ENCODE data around the gene QRICH1. TPM values are rescaled to one million over a fixed set of nuclear protein-coding genes. Genes with fewer than 3 reads are reported as not detected.

The QRICH1 gene
- total and polyA plus RNA-seq, 2 of the 13 experiments (the other 11 are each of a cell fraction or from before 2014, with no cell fraction given), result 52.6 to 102 TPM

DNA sequence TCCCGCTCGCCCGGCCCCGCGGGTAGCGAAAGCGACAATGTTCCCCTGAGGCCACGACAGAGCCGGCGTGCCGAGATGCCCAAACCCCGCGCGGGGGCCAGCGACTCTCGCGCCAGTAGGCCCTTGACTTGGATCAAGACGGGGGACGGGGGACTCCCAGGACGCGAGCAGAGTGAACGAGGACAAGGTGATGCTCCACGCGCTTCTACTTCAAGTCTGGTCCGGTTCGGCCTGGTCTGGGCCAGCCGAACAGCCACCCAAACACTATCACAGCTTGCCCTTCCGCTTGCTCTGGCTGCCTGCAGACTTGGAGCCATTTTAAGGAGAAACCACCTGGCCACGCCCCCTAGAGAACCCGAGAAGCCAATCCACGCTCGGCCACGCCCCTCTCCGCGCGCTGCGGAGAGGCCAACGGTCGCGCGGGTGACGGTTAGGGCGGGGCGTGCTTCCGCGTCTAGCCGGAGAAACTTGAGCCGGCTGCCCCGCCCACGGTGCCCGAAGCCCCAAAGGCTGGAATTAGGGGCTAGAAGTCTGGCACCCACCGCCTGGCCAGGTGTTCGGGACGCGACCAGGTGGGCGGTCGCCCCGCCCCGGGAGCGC, 72.6 kb downstream of the QRICH1 start (continued):
- TF ChIP-seq ZBTB42 (CRISPR knock-in tag; IDR thresholded peaks at IDR 0.05) (no peak), SNAPC2 (CRISPR knock-in tag; IDR thresholded peaks at IDR 0.05) (no peak), MYNN (CRISPR knock-in tag; IDR thresholded peaks at IDR 0.05; ENCODE audit: low read depth) (0 out of 2 replicates have a peak, but pooled peaks have one; percentile 20), ZFP36L1 (CRISPR knock-in tag; IDR thresholded peaks at IDR 0.05) (peak; percentile 14; the same call in 1 of the 2 replicates), IRF2 (CRISPR knock-in tag; IDR thresholded peaks at IDR 0.05) (peak; percentile 80), ZNF253 (CRISPR knock-in tag; IDR thresholded peaks at IDR 0.05; ENCODE audit: borderline replicate concordance) (no peak), MEF2D (CRISPR knock-in tag; IDR thresholded peaks at IDR 0.05) (peak; percentile 64; the same call in 1 of the 2 replicates), MAZ (IDR thresholded peaks at IDR 0.05; ENCODE audit: borderline replicate concordance, low read depth, low read length) (no peak), MAZ (CRISPR knock-in tag; IDR thresholded peaks at IDR 0.05; ENCODE audit: low read depth) (peak; percentile 22; the same call in 1 of the 2 replicates), ZNF432 (CRISPR knock-in tag; IDR thresholded peaks at IDR 0.05; ENCODE audit: borderline replicate concordance) (no peak), ZNF101 (CRISPR knock-in tag; IDR thresholded peaks at IDR 0.05; ENCODE audit: borderline replicate concordance, low read depth) (no peak), ZNF530 (CRISPR knock-in tag; IDR thresholded peaks at IDR 0.05; ENCODE audit: low read depth) (0 out of 2 replicates have a peak, but pooled peaks have one; percentile 62), HES4 (CRISPR knock-in tag; IDR thresholded peaks at IDR 0.05; ENCODE audit: borderline replicate concordance) (peak; percentile 13; the same call in 1 of the 2 replicates), FLYWCH1 (CRISPR knock-in tag; IDR thresholded peaks at IDR 0.05) (0 out of 2 replicates have a peak, but pooled peaks have one; percentile 43), CC2D1A (CRISPR knock-in tag; IDR thresholded peaks at IDR 0.05) (peak; percentile 60; the same call in 1 of the 2 replicates), ZNF343 (CRISPR knock-in tag; IDR thresholded peaks at IDR 0.05) (no peak)
- TF ChIP-seq, protein P1, sequence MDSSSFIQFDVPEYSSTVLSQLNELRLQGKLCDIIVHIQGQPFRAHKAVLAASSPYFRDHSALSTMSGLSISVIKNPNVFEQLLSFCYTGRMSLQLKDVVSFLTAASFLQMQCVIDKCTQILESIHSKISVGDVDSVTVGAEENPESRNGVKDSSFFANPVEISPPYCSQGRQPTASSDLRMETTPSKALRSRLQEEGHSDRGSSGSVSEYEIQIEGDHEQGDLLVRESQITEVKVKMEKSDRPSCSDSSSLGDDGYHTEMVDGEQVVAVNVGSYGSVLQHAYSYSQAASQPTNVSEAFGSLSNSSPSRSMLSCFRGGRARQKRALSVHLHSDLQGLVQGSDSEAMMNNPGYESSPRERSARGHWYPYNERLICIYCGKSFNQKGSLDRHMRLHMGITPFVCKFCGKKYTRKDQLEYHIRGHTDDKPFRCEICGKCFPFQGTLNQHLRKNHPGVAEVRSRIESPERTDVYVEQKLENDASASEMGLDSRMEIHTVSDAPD (CRISPR knock-in tag; IDR thresholded peaks at IDR 0.05), result no peak
- TF ChIP-seq, protein P2, sequence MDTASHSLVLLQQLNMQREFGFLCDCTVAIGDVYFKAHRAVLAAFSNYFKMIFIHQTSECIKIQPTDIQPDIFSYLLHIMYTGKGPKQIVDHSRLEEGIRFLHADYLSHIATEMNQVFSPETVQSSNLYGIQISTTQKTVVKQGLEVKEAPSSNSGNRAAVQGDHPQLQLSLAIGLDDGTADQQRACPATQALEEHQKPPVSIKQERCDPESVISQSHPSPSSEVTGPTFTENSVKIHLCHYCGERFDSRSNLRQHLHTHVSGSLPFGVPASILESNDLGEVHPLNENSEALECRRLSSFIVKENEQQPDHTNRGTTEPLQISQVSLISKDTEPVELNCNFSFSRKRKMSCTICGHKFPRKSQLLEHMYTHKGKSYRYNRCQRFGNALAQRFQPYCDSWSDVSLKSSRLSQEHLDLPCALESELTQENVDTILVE (CRISPR knock-in tag; IDR thresholded peaks at IDR 0.05), result no peak; the same call in 1 of the 2 replicates
- TF ChIP-seq, protein P3, sequence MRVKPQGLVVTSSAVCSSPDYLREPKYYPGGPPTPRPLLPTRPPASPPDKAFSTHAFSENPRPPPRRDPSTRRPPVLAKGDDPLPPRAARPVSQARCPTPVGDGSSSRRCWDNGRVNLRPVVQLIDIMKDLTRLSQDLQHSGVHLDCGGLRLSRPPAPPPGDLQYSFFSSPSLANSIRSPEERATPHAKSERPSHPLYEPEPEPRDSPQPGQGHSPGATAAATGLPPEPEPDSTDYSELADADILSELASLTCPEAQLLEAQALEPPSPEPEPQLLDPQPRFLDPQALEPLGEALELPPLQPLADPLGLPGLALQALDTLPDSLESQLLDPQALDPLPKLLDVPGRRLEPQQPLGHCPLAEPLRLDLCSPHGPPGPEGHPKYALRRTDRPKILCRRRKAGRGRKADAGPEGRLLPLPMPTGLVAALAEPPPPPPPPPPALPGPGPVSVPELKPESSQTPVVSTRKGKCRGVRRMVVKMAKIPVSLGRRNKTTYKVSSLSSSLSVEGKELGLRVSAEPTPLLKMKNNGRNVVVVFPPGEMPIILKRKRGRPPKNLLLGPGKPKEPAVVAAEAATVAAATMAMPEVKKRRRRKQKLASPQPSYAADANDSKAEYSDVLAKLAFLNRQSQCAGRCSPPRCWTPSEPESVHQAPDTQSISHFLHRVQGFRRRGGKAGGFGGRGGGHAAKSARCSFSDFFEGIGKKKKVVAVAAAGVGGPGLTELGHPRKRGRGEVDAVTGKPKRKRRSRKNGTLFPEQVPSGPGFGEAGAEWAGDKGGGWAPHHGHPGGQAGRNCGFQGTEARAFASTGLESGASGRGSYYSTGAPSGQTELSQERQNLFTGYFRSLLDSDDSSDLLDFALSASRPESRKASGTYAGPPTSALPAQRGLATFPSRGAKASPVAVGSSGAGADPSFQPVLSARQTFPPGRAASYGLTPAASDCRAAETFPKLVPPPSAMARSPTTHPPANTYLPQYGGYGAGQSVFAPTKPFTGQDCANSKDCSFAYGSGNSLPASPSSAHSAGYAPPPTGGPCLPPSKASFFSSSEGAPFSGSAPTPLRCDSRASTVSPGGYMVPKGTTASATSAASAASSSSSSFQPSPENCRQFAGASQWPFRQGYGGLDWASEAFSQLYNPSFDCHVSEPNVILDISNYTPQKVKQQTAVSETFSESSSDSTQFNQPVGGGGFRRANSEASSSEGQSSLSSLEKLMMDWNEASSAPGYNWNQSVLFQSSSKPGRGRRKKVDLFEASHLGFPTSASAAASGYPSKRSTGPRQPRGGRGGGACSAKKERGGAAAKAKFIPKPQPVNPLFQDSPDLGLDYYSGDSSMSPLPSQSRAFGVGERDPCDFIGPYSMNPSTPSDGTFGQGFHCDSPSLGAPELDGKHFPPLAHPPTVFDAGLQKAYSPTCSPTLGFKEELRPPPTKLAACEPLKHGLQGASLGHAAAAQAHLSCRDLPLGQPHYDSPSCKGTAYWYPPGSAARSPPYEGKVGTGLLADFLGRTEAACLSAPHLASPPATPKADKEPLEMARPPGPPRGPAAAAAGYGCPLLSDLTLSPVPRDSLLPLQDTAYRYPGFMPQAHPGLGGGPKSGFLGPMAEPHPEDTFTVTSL (CRISPR knock-in tag; IDR thresholded peaks at IDR 0.05; ENCODE audit: borderline replicate concordance), result peak; percentile 57; the same call in 1 of the 2 replicates
- TF ChIP-seq, protein P4, sequence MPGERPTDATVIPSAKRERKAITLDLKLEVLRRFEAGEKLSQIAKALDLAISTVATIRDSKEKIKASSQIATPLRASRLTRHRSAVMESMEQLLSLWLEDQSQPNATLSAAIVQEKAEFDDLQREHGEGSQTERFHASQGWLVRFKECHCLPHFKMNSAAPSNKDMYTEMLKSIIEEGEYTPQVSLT (CRISPR knock-in tag; IDR thresholded peaks at IDR 0.05; ENCODE audit: borderline replicate concordance, low read depth), result peak; percentile 33; the same call in 1 of the 2 replicates

All from HepG2 (cell line).